GM19372 (cell line): ENCODE data around the gene SHROOM3.

Experiments used
- ATAC-seq: cut with Tn5 transposase; IDR thresholded peaks from one replicate; pipeline ENCODE4 v1.9.1; 2021; ENCODE audit warnings: mild to moderate bottlenecking, low read depth, moderate library complexity; ENCODE audit not compliant: unreplicated experiment

The SHROOM3 gene

GRCh38 chr4:76535603-76536372, 100.8 kb downstream of the SHROOM3 start:
- ATAC-seq = no peak

- no peak for ATAC-seq
Observed at GRCh38 chr4:76536373-76536689, 101.3 kb downstream of the SHROOM3 start.

GRCh38 chr4:76538296-76538695, 103.3 kb downstream of the SHROOM3 start:
- ATAC-seq = no peak

GRCh38 chr4:76539979-76540378, 105.0 kb downstream of the SHROOM3 start:
- ATAC-seq = no peak

- ATAC-seq = no peak
Observed at GRCh38 chr4:76540486-76540885, 105.5 kb downstream of the SHROOM3 start.

- ATAC-seq = no peak
Observed at GRCh38 chr4:76543378-76543777, 108.3 kb downstream of the SHROOM3 start.

GRCh38 chr4:76544725-76545124, 109.7 kb downstream of the SHROOM3 start:
- no peak for ATAC-seq

- ATAC-seq = no peak
Observed at GRCh38 chr4:76545226-76545884, 110.3 kb downstream of the SHROOM3 start.

- ATAC-seq = no peak
Observed at GRCh38 chr4:76546327-76546726, 111.3 kb downstream of the SHROOM3 start.

GRCh38 chr4:76546759-76547742, 112.0 kb downstream of the SHROOM3 start:
- ATAC-seq = no peak

GRCh38 chr4:76548704-76549103, 113.7 kb downstream of the SHROOM3 start:
- no peak for ATAC-seq

- no peak for ATAC-seq
Observed at GRCh38 chr4:76549765-76550164, 114.7 kb downstream of the SHROOM3 start.

- ATAC-seq = no peak
Observed at GRCh38 chr4:76550966-76551780, 116.1 kb downstream of the SHROOM3 start.

- ATAC-seq = no peak
Observed at GRCh38 chr4:76554630-76555029, 119.6 kb downstream of the SHROOM3 start.

GRCh38 chr4:76556452-76556851, 121.4 kb downstream of the SHROOM3 start:
- no peak for ATAC-seq

GRCh38 chr4:76558396-76559235, 123.6 kb downstream of the SHROOM3 start:
- ATAC-seq = no peak

GRCh38 chr4:76559236-76560071, 124.4 kb downstream of the SHROOM3 start:
- no peak for ATAC-seq

GRCh38 chr4:76562161-76562560, 127.1 kb downstream of the SHROOM3 start:
- no peak for ATAC-seq
